Measurements from ENCODE around the gene EPS8L1. TPM values are rescaled to one million over a fixed set of nuclear protein-coding genes. Genes with fewer than 3 reads are reported as not detected.
"Not testable (repeated sequence)": the region's sequence is repeated elsewhere in the genome, so short reads cannot be mapped to it uniquely, and the experiment has no call there.

EPS8L1 gene
- total and polyA plus RNA-seq, 7 donors, result 0.28 to 77.8 (median 37.1) TPM; not detected in 3

DNA sequence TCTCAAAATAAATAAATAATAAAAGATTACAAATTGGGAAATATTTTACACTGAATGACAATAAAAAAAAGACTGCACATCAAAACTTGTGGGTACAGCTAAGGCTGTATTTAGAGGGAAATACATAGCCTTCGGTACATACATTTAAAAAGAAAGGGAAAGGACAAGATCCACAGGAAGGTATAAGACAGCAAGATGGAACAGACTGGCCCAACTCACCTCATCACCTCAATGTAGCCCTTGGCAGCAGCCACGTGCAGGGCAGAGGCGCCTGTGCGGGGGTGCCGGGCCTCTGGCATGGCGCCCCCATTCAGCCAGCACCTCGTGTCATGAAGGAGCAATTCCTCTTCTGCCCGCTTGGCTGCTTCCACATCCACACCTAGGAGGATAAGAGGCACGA, 27.5 kb downstream of the EPS8L1 start:
- TF ChIP-seq CTCF (IDR thresholded peaks at IDR 0.05), result no peak
- H3K9me3 ChIP-seq, result peaks cover 0 to 4% (median 0%) of the 10 kb centered on the region in 4 donors
- H3K4me1 ChIP-seq, result peaks cover 0 to 14% (median 0%) of the 10 kb centered on the region in 4 donors
- WGBS, 2 donors, result 98 to 99% methylated on average over 9 of the region's 9 CpGs
- intact Hi-C loops (cut with DNase I), result no loop called here
- H3K4me3 ChIP-seq, result no peak overlapping the region
- no peak overlapping the region for H3K27ac ChIP-seq
- DNase-seq, result no peak
- no peaks in the 10 kb centered on the region for H3K27me3 ChIP-seq
- peaks cover 18 to 64% (median 48%) of the 10 kb centered on the region in 4 donors for H3K36me3 ChIP-seq

GRCh38 chr19:55105237-55105636, 29.6 kb downstream of the EPS8L1 start:
- no peak for TF ChIP-seq CTCF (IDR thresholded peaks at IDR 0.05)
- no peak for TF ChIP-seq POLR2AphosphoS5 (IDR thresholded peaks at IDR 0.05)
- TF ChIP-seq EP300 (IDR thresholded peaks at IDR 0.05), result no peak
- TF ChIP-seq POLR2A (IDR thresholded peaks at IDR 0.05), result no peak
- DNase-seq, result no peak
- no peak overlapping the region for H3K4me3 ChIP-seq
- no peak overlapping the region for H3K27ac ChIP-seq
- peaks cover 0 to 14% (median 3%) of the 10 kb centered on the region in 4 donors for H3K4me1 ChIP-seq
- WGBS, 2 donors, result 84 to 86% methylated on average over 2 of the region's 2 CpGs
- no peaks in the 10 kb centered on the region for H3K27me3 ChIP-seq
- peaks cover 11 to 64% (median 34%) of the 10 kb centered on the region in 4 donors for H3K36me3 ChIP-seq
- intact Hi-C loops (cut with DNase I), result no loop called here
- H3K9me3 ChIP-seq, result peaks cover 0 to 4% (median 0%) of the 10 kb centered on the region in 4 donors

GRCh38 chr19:55106591-55106990, 30.9 kb downstream of the EPS8L1 start:
- TF ChIP-seq POLR2AphosphoS5 (IDR thresholded peaks at IDR 0.05), result no peak
- TF ChIP-seq POLR2A (IDR thresholded peaks at IDR 0.05), result no peak
- TF ChIP-seq CTCF (IDR thresholded peaks at IDR 0.05), result no peak
- TF ChIP-seq EP300 (IDR thresholded peaks at IDR 0.05), result no peak
- H3K4me3 ChIP-seq, result no peak overlapping the region
- 93 to 97% methylated on average over 6 of the region's 6 CpGs for WGBS, 2 donors
- peaks cover 0 to 4% (median 0%) of the 10 kb centered on the region in 4 donors for H3K9me3 ChIP-seq
- intact Hi-C loops (cut with DNase I), result no loop called here
- H3K27me3 ChIP-seq, result no peaks in the 10 kb centered on the region
- no peak overlapping the region for H3K27ac ChIP-seq
- peaks cover 7 to 58% (median 22%) of the 10 kb centered on the region in 4 donors for H3K36me3 ChIP-seq
- DNase-seq, result no peak
- peaks cover 0 to 26% (median 12%) of the 10 kb centered on the region in 4 donors for H3K4me1 ChIP-seq

- H3K4me3 ChIP-seq; H3K27ac ChIP-seq; DNase-seq; H3K9me3 ChIP-seq; intact Hi-C loops (cut with DNase I); H3K27me3 ChIP-seq: not testable (repeated sequence)
- Histone ChIP-seq H3K36me3 (peaks cover 6 to 54% (median 16%) of the 10 kb centered on the region in 4 donors), H3K4me1 (peaks cover 0 to 33% (median 19%) of the 10 kb centered on the region in 4 donors)
- WGBS, 2 donors, result 99 to 100% methylated on average over 3 of the region's 3 CpGs
These were observed 31.6 kb downstream of the EPS8L1 start for GRCh38 chr19:55107252-55107651.

DNA sequence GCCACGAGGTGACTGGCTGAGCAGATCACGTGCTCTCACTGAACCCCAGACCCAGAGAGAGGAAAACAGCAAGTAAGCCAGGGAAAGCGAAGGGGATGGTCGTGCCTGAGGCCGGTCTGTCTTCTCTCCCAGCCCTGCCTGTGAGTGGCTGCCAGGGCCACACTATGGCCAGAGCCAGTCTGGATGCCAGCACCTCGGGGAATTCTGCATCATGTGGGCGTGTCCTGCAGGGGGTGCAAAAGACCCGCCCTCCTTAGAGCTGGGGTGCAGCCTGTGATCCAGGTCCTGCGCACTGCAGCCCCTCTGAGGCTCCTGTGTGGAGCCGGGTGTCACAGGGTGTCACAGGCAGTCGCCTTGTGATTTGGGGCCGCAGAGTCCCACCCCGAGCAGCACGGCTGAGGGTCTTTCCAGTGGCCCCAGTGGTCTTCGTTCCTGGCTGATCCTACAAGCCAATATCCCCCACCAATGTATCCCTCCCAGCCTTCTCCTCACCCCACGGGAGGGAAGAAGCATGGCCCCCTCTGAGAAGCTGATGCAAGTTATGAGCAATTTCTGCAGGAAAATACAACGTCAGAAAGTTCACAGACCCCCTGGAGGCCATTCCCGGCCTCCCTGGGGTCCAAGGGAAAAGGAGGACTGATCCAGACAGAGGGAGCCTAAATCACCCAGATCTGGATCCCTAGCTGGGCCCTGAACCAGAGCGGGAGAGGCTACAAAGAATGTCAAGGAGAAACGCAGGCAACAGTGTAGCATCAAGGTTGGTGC, 34.0 kb downstream of the EPS8L1 start:
- TF ChIP-seq POLR2AphosphoS5 (IDR thresholded peaks at IDR 0.05), result no peak
- TF ChIP-seq CTCF (IDR thresholded peaks at IDR 0.05), result no peak
- TF ChIP-seq POLR2A (IDR thresholded peaks at IDR 0.05), result no peak
- TF ChIP-seq EP300 (IDR thresholded peaks at IDR 0.05), result no peak
- Histone ChIP-seq H3K27ac (peak overlapping the region in 3 of 4 donors; percentile 32 to 99 (median 99)), H3K9me3 (no peaks in the 10 kb centered on the region), H3K4me3 (no peak overlapping the region), H3K27me3 (no peaks in the 10 kb centered on the region), H3K4me1 (peaks cover 0 to 56% (median 43%) of the 10 kb centered on the region in 4 donors), H3K36me3 (peaks cover 0 to 42% (median 8%) of the 10 kb centered on the region in 4 donors)
- peak; percentile 63 for DNase-seq
- WGBS, 2 donors, result 89 to 91% methylated on average over 20 of the region's 20 CpGs
- intact Hi-C loops (cut with DNase I), result loop anchor here (10.0 kb wide), 3 partner anchors 545 to 915 kb away; partner anchors contain the start of genes LENG9, TSEN34 and U2AF2
